CD4-positive, alpha-beta memory T cell (primary cell): ENCODE results near the gene IL18. TPM values are rescaled to one million over a fixed set of nuclear protein-coding genes. Genes with fewer than 3 reads are reported as not detected.
"Not testable (repeated sequence)": the region's sequence is repeated elsewhere in the genome, so short reads cannot be mapped to it uniquely, and the experiment has no call there.

Source experiments
- CTCF ChIA-PET: fragments of 350-600 bp; sonication (Branson Sonifier 250); formaldehyde crosslinking; loops from one replicate; lab custom pipeline; 2021; ENCODE audit warnings: inconsistent platforms; ENCODE audit not compliant: partially characterized antibody; lab: Charles Lee
- POLR2A ChIA-PET: fragments of 350-600 bp; sonication (Branson Sonifier 250); formaldehyde crosslinking; loops from one replicate; lab custom pipeline; 2021; ENCODE audit not compliant: partially characterized antibody; lab: Charles Lee
- DNase-seq, 5 donors: peaks; one replicate each; pipeline versions ENCODE4 v3.0.0 to v3.0.0-alpha.2; 2020 to 2022; ENCODE audit warnings: mixed read lengths in 1 of 5
- H3K27ac ChIP-seq: one replicate; pipeline ENCODE4 v1.7.0; 2013; ENCODE audit warnings: low read depth, low read length
- H3K27me3 ChIP-seq: 2 replicates; pipeline ENCODE4 v1.7.0; 2013; ENCODE audit warnings: mild to moderate bottlenecking, low read length, moderate library complexity; ENCODE audit not compliant: insufficient read depth
- H3K36me3 ChIP-seq: 2 replicates; pipeline ENCODE4 v1.7.0; 2013; ENCODE audit warnings: mild to moderate bottlenecking, low read length, moderate library complexity; ENCODE audit not compliant: insufficient read depth
- H3K4me1 ChIP-seq: 2 replicates; pipeline ENCODE4 v1.7.0; 2013; ENCODE audit warnings: mild to moderate bottlenecking, low read length, moderate library complexity; ENCODE audit not compliant: insufficient read depth
- H3K4me3 ChIP-seq, 2 donors: one replicate each; pipeline ENCODE4 v1.7.0; 2013; ENCODE audit warnings: low read length in 2 of 2, mild to moderate bottlenecking in 1 of 2
- H3K9me3 ChIP-seq, 2 donors: one replicate each; pipeline ENCODE4 v1.7.0; 2013; ENCODE audit warnings: low read length in 2 of 2, control low read depth in 1 of 2; ENCODE audit not compliant: control insufficient read depth in 1 of 2
- H3K27ac Mint-ChIP-seq, 7 donors: one replicate each; pipeline ENCODE4 v1.8.0; 2020 to 2021; ENCODE audit warnings: mixed read lengths in 7 of 7, mild to moderate bottlenecking in 6 of 7, inconsistent platforms in 3 of 7, moderate library complexity in 3 of 7
- H3K27me3 Mint-ChIP-seq, 2 donors: one replicate each; pipeline ENCODE4 v1.8.0; 2020 to 2021; ENCODE audit warnings: mixed read lengths in 2 of 2
- H3K36me3 Mint-ChIP-seq, 2 donors: one replicate each; pipeline ENCODE4 v1.8.0; 2020 to 2021; ENCODE audit warnings: mixed read lengths in 2 of 2, inconsistent platforms in 1 of 2, mild to moderate bottlenecking in 1 of 2
- H3K4me1 Mint-ChIP-seq, 4 donors: one replicate each; pipeline ENCODE4 v1.8.0; 2020 to 2021; ENCODE audit warnings: mixed read lengths in 4 of 4, mild to moderate bottlenecking in 1 of 4
- H3K4me3 Mint-ChIP-seq, 8 donors: one replicate each; pipeline ENCODE4 v1.8.0; 2020 to 2021; ENCODE audit warnings: mixed read lengths in 8 of 8, mild to moderate bottlenecking in 7 of 8, moderate library complexity in 6 of 8, inconsistent platforms in 3 of 8
- H3K9me3 Mint-ChIP-seq, 8 donors: one replicate each; pipeline ENCODE4 v1.8.0; 2020 to 2021; ENCODE audit warnings: mixed read lengths in 8 of 8, mild to moderate bottlenecking in 5 of 8, inconsistent platforms in 3 of 8, moderate library complexity in 1 of 8
- intact Hi-C: fragments of 100-400 bp; cut with micrococcal nuclease; formaldehyde crosslinking; loops from one replicate; pipeline ENCODE4 v1.15.1; 2023
- polyA plus RNA-seq, 2 donors: library from polyadenylated mRNA; unstranded; fragments of 300-500 nt; fragmentation: Illumina TruSeq; gene quantifications; one replicate each; pipeline ENCODE4 v1.2.3, GENCODE V29; 2021
- total RNA-seq, 2 experiments: library from RNA; stranded (reverse); gene quantifications; one replicate each; pipeline ENCODE4 v1.2.3, GENCODE V29; 2021

The IL18 gene
- total and polyA plus RNA-seq, 4 experiments from 2014 or later = 0.42 TPM; not detected in 3

- Histone ChIP-seq H3K4me3 (no peak overlapping the region), H3K27me3 (no peaks in the 10 kb centered on the region), H3K9me3 (no peaks in the 10 kb centered on the region), H3K36me3 (no peaks in the 10 kb centered on the region), H3K4me1 (peaks cover 9% of the 10 kb centered on the region), H3K27ac (no peak overlapping the region)
- CTCF ChIA-PET = interaction anchor here (0.7 kb wide), 1 partner anchor 106 kb away, joined by 3 read pairs; no protein-coding TSS in a partner anchor
- Mint-ChIP-seq H3K9me3 (no peaks in the 10 kb centered on the region), H3K36me3 (no peaks in the 10 kb centered on the region), H3K4me3 (no peak overlapping the region), H3K4me1 (peaks cover 0 to 12% (median 9%) of the 10 kb centered on the region in 4 donors), H3K27ac (no peak overlapping the region), H3K27me3 (peaks cover 5 to 9% of the 10 kb centered on the region in 2 donors)
- no peak for DNase-seq
- intact Hi-C loops = no loop called here
- POLR2A ChIA-PET = no interaction called here
Observed at GRCh38 chr11:112173152-112173551, 9.3 kb upstream of the IL18 start.

DNA sequence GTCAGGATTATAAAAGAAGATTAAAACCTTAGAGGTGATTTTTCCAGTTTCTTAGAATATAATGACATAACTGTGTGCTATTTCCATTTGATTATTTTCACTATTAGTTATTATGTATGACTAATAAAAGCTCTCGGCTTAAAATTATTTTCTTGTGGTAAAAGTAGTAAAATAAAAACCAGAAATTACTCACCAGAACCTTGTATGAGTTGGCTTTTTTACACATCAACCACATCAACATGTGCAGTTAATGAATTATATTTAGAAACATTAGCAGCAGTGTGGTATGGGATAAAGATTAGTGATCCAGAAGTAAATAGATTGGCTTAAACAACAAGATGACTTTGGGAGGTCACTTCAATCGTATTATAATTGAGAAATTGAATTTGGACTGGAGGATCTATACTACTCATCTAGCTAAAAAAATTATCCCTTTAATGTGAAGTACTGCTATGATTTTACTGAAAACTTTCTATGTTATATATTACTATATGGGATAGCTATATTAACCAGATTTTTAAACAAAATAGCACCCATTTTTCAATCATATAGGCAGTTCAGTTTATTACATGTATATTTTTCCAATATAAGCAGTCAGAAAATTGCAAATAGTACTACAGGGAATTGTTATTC, 8.6 kb upstream of the IL18 start:
- H3K4me1 ChIP-seq = peaks cover 9% of the 10 kb centered on the region
- H3K27ac ChIP-seq = no peak overlapping the region
- Mint-ChIP-seq H3K4me3 (no peak overlapping the region), H3K36me3 (no peaks in the 10 kb centered on the region), H3K4me1 (peaks cover 0 to 12% (median 9%) of the 10 kb centered on the region in 4 donors), H3K27ac (no peak overlapping the region), H3K27me3 (peaks cover 3 to 6% of the 10 kb centered on the region in 2 donors), H3K9me3 (no peaks in the 10 kb centered on the region)
- intact Hi-C loops = no loop called here
- no peaks in the 10 kb centered on the region for H3K36me3 ChIP-seq
- DNase-seq = no peak
- ChIA-PET CTCF (interaction anchor here (0.7 to 1.0 kb wide), 2 partner anchors 57 to 107 kb away, joined by 3 read pairs; no protein-coding TSS in a partner anchor), POLR2A (no interaction called here)
- no peaks in the 10 kb centered on the region for H3K9me3 ChIP-seq
- no peak overlapping the region for H3K4me3 ChIP-seq
- no peaks in the 10 kb centered on the region for H3K27me3 ChIP-seq

- DNase-seq = no peak
- Mint-ChIP-seq H3K9me3 (no peaks in the 10 kb centered on the region), H3K4me1 (peaks cover 0 to 1% (median 0%) of the 10 kb centered on the region in 4 donors), H3K27me3 (peaks cover 0 to 7% of the 10 kb centered on the region in 2 donors), H3K4me3 (no peak within 1 kb of the TSS), H3K27ac (no peak within 1 kb of the TSS), H3K36me3 (peaks cover 0 to under 1% of the 10 kb centered on the region in 2 donors)
- Histone ChIP-seq H3K27ac (no peak within 1 kb of the TSS), H3K27me3 (no peaks in the 10 kb centered on the region), H3K4me1 (no peaks in the 10 kb centered on the region), H3K36me3 (no peaks in the 10 kb centered on the region), H3K9me3 (no peaks in the 10 kb centered on the region), H3K4me3 (no peak within 1 kb of the TSS)
- intact Hi-C loops = no loop called here
- ChIA-PET POLR2A (no interaction called here), CTCF (no interaction called here)
Observed at GRCh38 chr11:112167145-112167544, 3.3 kb upstream of the IL18 start, which contains the start of gene TEX12. Gene TEX12 (plus strand): TSS chr11:112167372. CDS start chr11:112169269, 1,897 bp downstream.

- Histone ChIP-seq H3K4me1 (no peaks in the 10 kb centered on the region), H3K36me3 (no peaks in the 10 kb centered on the region), H3K27me3 (no peaks in the 10 kb centered on the region), H3K9me3 (no peaks in the 10 kb centered on the region), H3K4me3 (no peak overlapping the region), H3K27ac (no peak overlapping the region)
- Mint-ChIP-seq H3K36me3 (peaks cover 0 to 4% of the 10 kb centered on the region in 2 donors), H3K27me3 (peaks cover 0 to 10% of the 10 kb centered on the region in 2 donors), H3K27ac (no peak overlapping the region), H3K4me1 (peaks cover 0 to 1% (median 0%) of the 10 kb centered on the region in 4 donors), H3K9me3 (no peaks in the 10 kb centered on the region), H3K4me3 (no peak overlapping the region)
- CTCF ChIA-PET = no interaction called here
- POLR2A ChIA-PET = no interaction called here
- intact Hi-C loops = no loop called here
- DNase-seq = no peak
Observed at GRCh38 chr11:112166562-112166961, 2.7 kb upstream of the IL18 start.

- Mint-ChIP-seq H3K4me3 (no peak overlapping the region), H3K36me3 (peaks cover 0 to 4% of the 10 kb centered on the region in 2 donors), H3K27ac (no peak overlapping the region), H3K9me3 (no peaks in the 10 kb centered on the region), H3K4me1 (peaks cover 0 to 1% (median 0%) of the 10 kb centered on the region in 4 donors), H3K27me3 (peaks cover 0 to 10% of the 10 kb centered on the region in 2 donors)
- intact Hi-C loops = no loop called here
- no peak for DNase-seq
- Histone ChIP-seq H3K27ac (no peak overlapping the region), H3K4me3 (no peak overlapping the region), H3K27me3 (no peaks in the 10 kb centered on the region), H3K9me3 (no peaks in the 10 kb centered on the region), H3K4me1 (no peaks in the 10 kb centered on the region), H3K36me3 (no peaks in the 10 kb centered on the region)
- ChIA-PET CTCF (no interaction called here), POLR2A (no interaction called here)
Observed at GRCh38 chr11:112165049-112165448, 1.2 kb upstream of the IL18 start.

DNA sequence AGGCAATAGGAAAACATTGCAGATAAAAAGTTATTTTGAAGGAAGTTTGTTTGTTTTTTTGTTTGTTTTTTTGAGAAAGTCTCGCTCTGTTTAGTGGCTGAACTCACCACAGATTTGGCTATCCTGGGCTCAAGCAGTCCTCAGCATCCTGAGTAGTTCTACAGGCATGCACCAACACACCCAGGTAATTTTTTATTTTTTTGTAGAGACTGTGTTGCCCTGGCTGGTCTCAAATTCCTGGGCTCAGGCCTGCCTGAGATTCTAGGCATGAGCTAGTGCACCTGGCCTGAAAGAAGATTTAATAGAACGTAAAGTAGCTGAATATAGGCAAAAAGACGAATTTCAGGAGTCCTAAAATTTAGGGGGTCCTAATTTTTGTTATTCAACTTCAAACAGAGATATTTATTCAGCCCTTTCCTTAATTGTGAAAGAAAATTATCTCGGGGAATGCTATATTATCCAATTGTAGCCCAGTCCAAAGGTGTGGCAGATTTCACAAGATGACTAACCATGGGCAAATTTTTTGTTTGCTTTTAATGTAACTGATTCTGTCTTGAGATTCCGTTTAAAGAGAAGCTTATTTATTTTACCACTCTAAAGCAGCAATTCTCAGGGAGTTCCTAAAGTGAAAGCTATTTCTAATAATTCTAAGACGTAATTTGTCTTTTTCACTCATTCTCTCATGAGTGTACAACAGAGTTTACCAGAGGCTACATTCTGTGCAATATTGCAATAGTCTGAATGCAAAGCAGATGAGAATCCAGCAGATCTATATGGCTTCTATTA, 940 bp downstream of the IL18 start:
- H3K9me3 Mint-ChIP-seq = no peaks in the 10 kb centered on the region
- no peaks in the 10 kb centered on the region for H3K4me1 ChIP-seq
- no peaks in the 10 kb centered on the region for H3K9me3 ChIP-seq
- H3K36me3 ChIP-seq = no peaks in the 10 kb centered on the region
- CTCF ChIA-PET = no interaction called here
- intact Hi-C loops = no loop called here
- H3K27ac ChIP-seq = no peak overlapping the region
- H3K4me3 ChIP-seq = no peak overlapping the region
- H3K27me3 ChIP-seq = no peaks in the 10 kb centered on the region
- POLR2A ChIA-PET = no interaction called here
- no peak overlapping the region for H3K27ac Mint-ChIP-seq
- peaks cover 0 to 10% of the 10 kb centered on the region in 2 donors for H3K27me3 Mint-ChIP-seq
- peaks cover 0 to 4% of the 10 kb centered on the region in 2 donors for H3K36me3 Mint-ChIP-seq
- peaks cover 0 to 1% (median 0%) of the 10 kb centered on the region in 4 donors for H3K4me1 Mint-ChIP-seq
- no peak overlapping the region for H3K4me3 Mint-ChIP-seq
- DNase-seq = no peak

GRCh38 chr11:112162200-112162599, 1.7 kb downstream of the IL18 start:
- H3K27ac ChIP-seq, H3K4me3 Mint-ChIP-seq, H3K36me3 Mint-ChIP-seq, CTCF ChIA-PET, H3K4me1 ChIP-seq, H3K27ac Mint-ChIP-seq, DNase-seq, H3K9me3 Mint-ChIP-seq, H3K27me3 ChIP-seq, POLR2A ChIA-PET, H3K4me3 ChIP-seq, H3K27me3 Mint-ChIP-seq, H3K4me1 Mint-ChIP-seq, H3K9me3 ChIP-seq, intact Hi-C loops, H3K36me3 ChIP-seq: not testable (repeated sequence)
